ENCODE data around the gene ZNF555.
A peak's percentile ranks its signal among the peaks of the same experiment; 100 is the strongest.

ZNF555 gene

DNA sequence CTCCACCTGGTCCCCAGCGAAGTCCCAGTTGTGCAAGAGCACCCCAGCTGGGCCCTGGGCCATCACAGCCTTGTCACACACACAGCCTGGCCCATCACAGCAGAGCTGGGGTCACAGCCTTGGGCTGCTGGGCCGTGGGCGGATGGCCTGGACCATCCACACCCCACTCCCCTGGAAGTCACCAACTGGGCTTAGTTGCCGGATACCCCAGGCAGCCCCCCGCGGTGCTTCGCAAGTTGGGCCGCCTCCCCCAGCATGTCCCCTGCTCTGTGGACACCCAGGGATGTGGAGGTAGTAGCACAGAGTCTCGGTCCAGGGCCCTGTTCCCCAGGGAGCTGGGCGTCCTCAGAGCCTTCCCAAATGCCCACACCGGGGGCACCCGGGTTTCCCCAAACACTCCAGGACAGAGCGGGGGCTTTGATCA, 26.1 kb upstream of the ZNF555 start:
- TF ChIP-seq, protein P1, sequence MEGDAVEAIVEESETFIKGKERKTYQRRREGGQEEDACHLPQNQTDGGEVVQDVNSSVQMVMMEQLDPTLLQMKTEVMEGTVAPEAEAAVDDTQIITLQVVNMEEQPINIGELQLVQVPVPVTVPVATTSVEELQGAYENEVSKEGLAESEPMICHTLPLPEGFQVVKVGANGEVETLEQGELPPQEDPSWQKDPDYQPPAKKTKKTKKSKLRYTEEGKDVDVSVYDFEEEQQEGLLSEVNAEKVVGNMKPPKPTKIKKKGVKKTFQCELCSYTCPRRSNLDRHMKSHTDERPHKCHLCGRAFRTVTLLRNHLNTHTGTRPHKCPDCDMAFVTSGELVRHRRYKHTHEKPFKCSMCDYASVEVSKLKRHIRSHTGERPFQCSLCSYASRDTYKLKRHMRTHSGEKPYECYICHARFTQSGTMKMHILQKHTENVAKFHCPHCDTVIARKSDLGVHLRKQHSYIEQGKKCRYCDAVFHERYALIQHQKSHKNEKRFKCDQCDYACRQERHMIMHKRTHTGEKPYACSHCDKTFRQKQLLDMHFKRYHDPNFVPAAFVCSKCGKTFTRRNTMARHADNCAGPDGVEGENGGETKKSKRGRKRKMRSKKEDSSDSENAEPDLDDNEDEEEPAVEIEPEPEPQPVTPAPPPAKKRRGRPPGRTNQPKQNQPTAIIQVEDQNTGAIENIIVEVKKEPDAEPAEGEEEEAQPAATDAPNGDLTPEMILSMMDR (IDR thresholded peaks at IDR 0.05) = no peak

- TF ChIP-seq, protein P1 (IDR thresholded peaks at IDR 0.05) = no peak
Observed at GRCh38 chr19:2815923-2816322, 25.4 kb upstream of the ZNF555 start.

DNA sequence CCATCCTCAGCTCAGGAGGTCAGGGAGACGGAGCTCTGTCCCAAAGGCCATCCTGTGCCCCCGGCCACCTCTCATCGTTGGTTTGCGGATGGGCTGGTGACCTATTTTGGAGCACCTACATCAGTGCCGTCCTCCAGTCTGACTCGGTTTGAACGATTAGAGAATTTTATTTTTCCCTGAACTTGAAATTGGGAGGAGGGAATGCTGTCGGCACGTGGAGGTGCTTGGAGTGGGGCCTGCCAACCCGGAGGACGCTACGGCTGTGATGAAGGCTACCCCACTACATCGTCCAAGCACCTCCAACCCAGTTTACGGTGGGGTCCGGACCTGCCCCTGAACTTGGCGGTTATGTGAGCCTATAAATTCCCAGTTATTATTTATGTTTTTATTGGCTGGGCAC, 24.6 kb upstream of the ZNF555 start:
- TF ChIP-seq, protein P1 (IDR thresholded peaks at IDR 0.05) = no peak

DNA sequence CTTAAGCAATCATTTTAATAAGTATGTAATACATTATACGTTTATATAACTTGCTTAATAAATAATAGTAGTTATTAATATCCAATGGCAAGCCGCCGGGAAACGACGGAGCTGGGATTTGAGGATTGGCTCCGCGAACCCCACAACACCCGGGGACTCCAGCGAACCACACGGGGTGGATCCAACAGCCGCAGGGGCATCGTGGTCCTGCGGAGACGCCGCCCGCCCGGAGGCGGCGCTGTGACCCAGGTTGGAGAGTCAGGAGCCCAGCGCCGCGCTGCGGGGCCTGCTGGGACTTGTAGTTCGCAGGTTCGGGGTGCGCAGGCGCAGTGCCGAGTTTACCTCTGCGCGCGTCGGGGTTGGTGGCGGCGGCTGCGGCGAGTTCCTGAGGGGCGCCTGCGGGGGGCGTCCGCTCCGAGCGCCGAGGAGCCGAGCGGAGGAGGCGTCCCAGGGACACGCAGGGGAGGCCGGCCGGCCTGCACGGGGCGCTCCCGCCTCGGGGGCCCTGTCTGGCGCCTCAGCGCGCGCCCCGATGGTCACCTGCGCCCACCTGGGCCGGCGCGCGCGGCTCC, 21.6 kb upstream of the ZNF555 start, which contains the start of gene ZNF554:
ZNF554 (plus strand) TSS at position 329 of the 572 bp plus-strand sequence; CDS start at position 533, 204 bp downstream.
- TF ChIP-seq, protein P1 (IDR thresholded peaks at IDR 0.05) = peak; percentile 98

DNA sequence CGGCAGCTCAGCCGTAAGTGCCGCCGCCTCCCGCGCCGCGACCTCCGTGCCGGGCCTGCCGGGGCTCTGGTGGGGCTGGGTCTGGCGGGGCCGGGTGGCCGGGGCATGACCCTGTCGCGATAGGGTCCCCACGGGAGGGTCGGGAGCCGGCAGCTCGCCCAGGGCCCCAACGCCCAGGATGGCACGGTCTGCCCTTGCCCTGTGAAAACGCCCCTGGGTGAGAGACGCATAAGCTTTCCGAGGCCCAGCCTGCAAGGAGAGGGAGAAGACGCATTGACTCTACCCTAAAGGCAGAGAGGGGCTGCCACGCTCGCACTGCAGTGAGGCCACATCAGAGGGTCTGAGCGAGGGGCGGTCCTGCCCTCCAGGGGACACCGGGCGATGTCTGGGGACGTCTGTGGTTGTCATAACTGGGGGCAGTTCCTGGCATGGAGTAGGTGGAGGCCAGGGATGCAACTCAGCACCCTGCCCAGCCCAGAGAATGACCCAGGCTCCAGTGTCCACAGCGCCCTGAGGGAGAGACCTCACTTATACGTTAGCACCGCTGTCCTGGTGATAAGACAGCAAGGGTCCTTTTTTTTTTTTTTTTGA, 21.1 kb upstream of the ZNF555 start:
- TF ChIP-seq, protein P1 (IDR thresholded peaks at IDR 0.05) = no peak

DNA sequence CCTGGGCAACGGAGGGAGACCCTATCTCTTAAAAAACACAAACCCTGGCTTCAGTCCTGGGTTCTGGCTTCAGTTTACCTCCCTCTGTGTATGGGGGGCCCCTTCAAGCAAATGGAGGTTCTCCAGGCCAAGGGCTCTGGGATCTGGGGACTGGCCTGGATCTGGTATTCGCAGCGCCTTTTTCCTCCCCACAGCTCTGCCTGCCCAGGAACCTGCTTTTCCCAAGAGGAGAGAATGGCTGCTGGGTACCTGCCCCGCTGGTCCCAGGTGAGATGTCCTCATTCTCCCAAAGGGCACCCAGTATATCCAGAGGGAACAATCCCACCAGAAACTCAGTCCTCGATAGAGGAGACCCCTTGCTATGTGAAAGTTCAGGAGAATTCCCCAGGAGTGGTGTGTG, 18.4 kb upstream of the ZNF555 start:
- TF ChIP-seq, protein P1 (IDR thresholded peaks at IDR 0.05) = no peak

DNA sequence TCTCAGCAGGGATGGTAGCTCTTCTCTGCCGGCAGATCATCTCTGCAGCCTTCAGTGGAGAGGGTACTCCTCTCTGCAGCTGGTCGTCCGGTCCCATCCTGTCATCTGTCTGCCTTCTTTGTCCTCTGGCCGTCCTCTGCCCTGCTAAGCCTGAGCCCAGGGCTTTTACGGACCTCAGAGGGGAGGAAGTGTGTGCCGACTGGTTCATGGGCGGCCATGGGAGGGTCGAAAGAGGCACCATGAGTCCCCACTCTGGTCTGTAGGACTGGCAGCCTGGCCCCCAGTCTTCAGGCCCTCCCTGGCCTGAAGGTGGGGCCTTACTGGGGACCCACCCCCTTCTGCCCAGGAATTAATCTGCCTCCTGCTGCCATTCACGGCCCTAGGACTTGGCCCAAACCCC, 17.6 kb upstream of the ZNF555 start:
- TF ChIP-seq, protein P1 (IDR thresholded peaks at IDR 0.05) = no peak
